ENCODE results near the gene KLRK1. TPM values are rescaled to one million over a fixed set of nuclear protein-coding genes. Genes with fewer than 3 reads are reported as not detected.

The KLRK1 gene
- total RNA-seq, 1 experiment from 2014 or later = 2.3 TPM

- TF ChIP-seq ZBTB33 (IDR thresholded peaks at IDR 0.05; ENCODE audit: extremely low read depth, insufficient replicate concordance, low read length) (no peak), MAX (IDR thresholded peaks at IDR 0.05) (peak; percentile 64), FOSL1 (IDR thresholded peaks at IDR 0.05; ENCODE audit: low read depth) (peak; percentile 45; the same call in 1 of the 2 replicates), SIN3A (IDR thresholded peaks at IDR 0.05; ENCODE audit: low read depth) (peak; percentile 81)
Measured at GRCh38 chr12:10364815-10365622, 24.8 kb downstream of the KLRK1 start (continued).

DNA sequence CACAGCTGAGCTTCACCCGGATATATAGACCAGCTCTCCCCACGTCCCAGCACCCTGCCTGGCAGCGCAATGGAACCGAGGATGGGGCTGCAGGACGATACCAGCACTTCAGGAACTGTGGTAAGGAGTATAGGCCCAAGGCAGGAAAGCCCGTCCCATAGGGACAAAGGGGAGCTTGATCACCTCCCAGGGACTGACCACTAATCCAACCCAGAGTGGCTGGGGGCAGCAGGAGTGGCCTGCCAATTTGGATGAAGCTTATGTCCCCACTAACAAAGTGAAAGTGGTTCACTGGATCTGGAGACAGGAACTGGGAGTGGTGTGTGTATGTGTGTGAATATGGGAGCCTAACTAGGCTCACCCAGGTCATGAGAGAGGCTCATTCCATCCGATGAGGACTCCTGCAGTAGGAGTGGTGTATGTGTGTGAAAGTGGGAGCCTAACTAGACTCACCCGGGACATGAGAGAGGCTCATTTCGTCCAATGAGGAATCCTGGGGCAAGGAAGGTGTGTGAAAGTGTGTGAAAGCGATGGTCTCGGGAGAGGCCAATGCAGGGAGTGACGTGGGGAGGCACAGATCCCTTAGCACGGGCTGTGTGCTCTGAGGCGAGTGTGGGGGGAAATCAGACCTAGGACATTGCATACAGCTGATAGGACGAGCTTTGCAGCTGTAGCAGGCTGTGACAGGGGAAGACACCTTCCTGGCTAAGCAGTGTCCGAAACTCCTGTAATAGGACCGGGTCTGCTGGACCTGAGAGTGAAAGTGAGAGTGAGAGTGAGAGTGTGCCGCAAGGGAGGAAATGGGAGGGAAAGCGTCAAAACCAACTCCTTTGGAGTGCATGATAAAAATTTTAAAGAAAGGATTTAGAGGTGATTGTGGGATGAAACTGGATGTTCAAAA, 25.7 kb downstream of the KLRK1 start:
- intact Hi-C loops (cut with micrococcal nuclease) = no loop called here
- Histone ChIP-seq H3K4me3 (replicated peaks in 1 of 2; ENCODE audit: low read depth in 1 of 2, low read length in 2 of 2) (peak overlapping the region; percentile 71 to 74), H3K9me3 (ENCODE audit: control insufficient read depth in 1 of 2, insufficient read depth in 1 of 2, low read depth in 1 of 2, low read length in 2 of 2) (peaks cover 0 to 7% of the 10 kb centered on the region in 2 experiments; a peak in 2 of 4 replicates), H3K9ac (ENCODE audit: low read length) (peak overlapping the region; percentile 65), H3K27me3 (ENCODE audit: insufficient read depth, low read length) (no peaks in the 10 kb centered on the region), H3K4me1 (ENCODE audit: control insufficient read depth in 1 of 2, insufficient read depth in 2 of 2, low read length in 2 of 2) (peaks cover 37 to 52% of the 10 kb centered on the region in 2 experiments; a peak in 3 of 4 replicates), H3K9me2 (ENCODE audit: insufficient read depth) (no peaks in the 10 kb centered on the region), H3K4me2 (ENCODE audit: low read length) (peak overlapping the region; percentile 90), H3K36me3 (ENCODE audit: control insufficient read depth in 1 of 2, insufficient read depth in 2 of 2, low read length in 2 of 2) (no peaks in the 10 kb centered on the region), H3K27ac (ENCODE audit: low read depth, low read length) (peak overlapping the region; percentile 89), H3K79me2 (ENCODE audit: insufficient read depth, low read length) (no peaks in the 10 kb centered on the region), H4K20me1 (ENCODE audit: insufficient read depth) (no peaks in the 10 kb centered on the region), H2AFZ (ENCODE audit: low read depth, low read length, poor library complexity, severe bottlenecking) (peak overlapping the region; percentile 67)
- TSS peak; percentile 57 for BruUV-seq (replicated peaks)
- DNase-seq (ENCODE audit: low read depth, low spot score) (no peak), ATAC-seq (peak; percentile 62)
- ChIA-PET POLR2A (interaction anchor here (1.2 to 1.5 kb wide), 4 partner anchors 10 to 184 kb away, joined by 3 to 4 read pairs (median 4); no protein-coding TSS in a partner anchor), CTCF (interaction anchor here (3.1 kb wide), 1 partner anchor 33 kb away, joined by 11 read pairs; no protein-coding TSS in a partner anchor), RAD21 (ENCODE audit: low non-redundant PET in 1 of 2, low total read pairs in 2 of 2, uncharacterized antibody in 2 of 2, unreplicated experiment in 2 of 2) (interaction anchor here in 1 of 2 experiments (0.6 kb wide), 1 partner anchor 21 kb away, joined by 4 read pairs; no protein-coding TSS in a partner anchor)
- peak; percentile 59 for TF ChIP-seq ZFX (IDR thresholded peaks at IDR 0.05)
- no peak for TF ChIP-seq RAD21 (IDR thresholded peaks at IDR 0.05; ENCODE audit: low read depth)

All from HCT116 (cell line).